ENCODE results near the gene UBE3B. TPM values are rescaled to one million over a fixed set of nuclear protein-coding genes. Genes with fewer than 3 reads are reported as not detected.

Gene UBE3B
- total RNA-seq, 4 donors from 2014 or later, result 14.7 to 64.2 (median 30.7) TPM

- Histone ChIP-seq H3K9me3 (no peaks in the 10 kb centered on the region), H3K36me3 (no peaks in the 10 kb centered on the region), H3K27ac (no peak overlapping the region), H3K4me3 (no peak overlapping the region), H3K27me3 (no peaks in the 10 kb centered on the region), H3K4me1 (peaks cover 0 to 5% of the 10 kb centered on the region in 2 donors)
- intact Hi-C loops (cut with DNase I; ENCODE audit: low total_unique reads), result no loop called here
- TF ChIP-seq CTCF (IDR thresholded peaks at IDR 0.05) (no peak), POLR2A (IDR thresholded peaks at IDR 0.05) (no peak)
- DNase-seq, result no peak
Observed at GRCh38 chr12:109567967-109568366, 90.5 kb downstream of the UBE3B start.

GRCh38 chr12:109568486-109568885 lies 91.1 kb downstream of the UBE3B start:
- Histone ChIP-seq H3K27ac (no peak overlapping the region), H3K4me3 (no peak overlapping the region), H3K9me3 (no peaks in the 10 kb centered on the region), H3K27me3 (no peaks in the 10 kb centered on the region), H3K36me3 (no peaks in the 10 kb centered on the region), H3K4me1 (peaks cover 0 to 5% of the 10 kb centered on the region in 2 donors)
- DNase-seq, result no peak
- TF ChIP-seq POLR2A (IDR thresholded peaks at IDR 0.05), result no peak
- TF ChIP-seq CTCF (IDR thresholded peaks at IDR 0.05), result no peak
- intact Hi-C loops (cut with DNase I; ENCODE audit: low total_unique reads), result no loop called here

GRCh38 chr12:109571773-109572505 lies 94.5 kb downstream of the UBE3B start:
- Histone ChIP-seq H3K4me1 (peaks cover 0 to 5% of the 10 kb centered on the region in 2 donors), H3K27me3 (no peaks in the 10 kb centered on the region), H3K9me3 (no peaks in the 10 kb centered on the region), H3K27ac (no peak overlapping the region), H3K4me3 (no peak overlapping the region), H3K36me3 (no peaks in the 10 kb centered on the region)
- intact Hi-C loops (cut with DNase I; ENCODE audit: low total_unique reads), result no loop called here
- no peak for TF ChIP-seq CTCF (IDR thresholded peaks at IDR 0.05)
- no peak for TF ChIP-seq POLR2A (IDR thresholded peaks at IDR 0.05)
- DNase-seq, result no peak

- Histone ChIP-seq H3K36me3 (no peaks in the 10 kb centered on the region), H3K27ac (peak overlapping the region in 1 of 2 donors; percentile 89), H3K4me1 (peaks cover 0 to 5% of the 10 kb centered on the region in 2 donors), H3K9me3 (no peaks in the 10 kb centered on the region), H3K4me3 (peak overlapping the region; percentile 74 to 93), H3K27me3 (no peaks in the 10 kb centered on the region)
- no peak for DNase-seq
- no peak for TF ChIP-seq POLR2A (IDR thresholded peaks at IDR 0.05)
- no peak for TF ChIP-seq CTCF (IDR thresholded peaks at IDR 0.05)
- intact Hi-C loops (cut with DNase I; ENCODE audit: low total_unique reads), result no loop called here
Observed at GRCh38 chr12:109572506-109572845, 95.0 kb downstream of the UBE3B start.

- intact Hi-C loops (cut with DNase I; ENCODE audit: low total_unique reads), result no loop called here
- Histone ChIP-seq H3K4me1 (peaks cover 0 to 5% of the 10 kb centered on the region in 2 donors), H3K27ac (peak within 1 kb of the TSS; percentile 71 to 89), H3K27me3 (no peaks in the 10 kb centered on the region), H3K9me3 (no peaks in the 10 kb centered on the region), H3K4me3 (peak within 1 kb of the TSS; percentile 74 to 93), H3K36me3 (no peaks in the 10 kb centered on the region)
- peak in 1 of 4 experiments; percentile 34 for TF ChIP-seq CTCF (IDR thresholded peaks at IDR 0.05)
- peak; percentile 21 to 70 for TF ChIP-seq POLR2A (IDR thresholded peaks at IDR 0.05)
- peak; percentile 98 to 99 for DNase-seq
Observed at GRCh38 chr12:109573029-109573913, 95.8 kb downstream of the UBE3B start, which contains the start of the genes MMAB and MVK. MMAB (minus strand) TSS chr12:109573504; CDS start chr12:109573480, 24 bp downstream. MVK (plus strand) TSS chr12:109573794; CDS start chr12:109574823, 1,029 bp downstream.
